OCI-LY1 (cell line): ENCODE results near the gene ERAL1.

Experiments
- H2AFZ ChIP-seq: fragments of 200-600 bp; sonication (generic), shearing (Covaris generic); 2 replicates; pipeline ENCODE4 v1.6.0; 2014; ENCODE audit warnings: antibody characterized with exemption, mild to moderate bottlenecking, low read length
- H3F3A ChIP-seq: fragments of 200-600 bp; sonication (generic), shearing (Covaris generic); 2 replicates; pipeline ENCODE4 v1.6.0; 2014; ENCODE audit warnings: mild to moderate bottlenecking, antibody characterized with exemption, low read length, moderate library complexity; ENCODE audit not compliant: insufficient read depth
- H3K27ac ChIP-seq: fragments of 200-600 bp; sonication (generic); 2 replicates; pipeline ENCODE4 v1.5.1; 2014; ENCODE audit warnings: low read length, mixed run types, mild to moderate bottlenecking, low read depth; ENCODE audit not compliant: poor library complexity, severe bottlenecking
- H3K27me3 ChIP-seq: fragments of 200-600 bp; sonication (generic); 2 replicates; pipeline ENCODE4 v1.6.0; 2014; ENCODE audit warnings: antibody characterized with exemption, mild to moderate bottlenecking, low read length, moderate library complexity; ENCODE audit not compliant: insufficient read depth
- H3K36me3 ChIP-seq: fragments of 200-600 bp; sonication (generic); 2 replicates; pipeline ENCODE4 v1.6.1; 2014; ENCODE audit warnings: mild to moderate bottlenecking, antibody characterized with exemption, low read length, moderate library complexity, mixed read lengths; ENCODE audit not compliant: insufficient read depth
- H3K4me1 ChIP-seq: fragments of 200-600 bp; sonication (generic); 2 replicates; pipeline ENCODE4 v1.5.1; 2014; ENCODE audit warnings: mild to moderate bottlenecking, low read length, moderate library complexity; ENCODE audit not compliant: insufficient read depth, severe bottlenecking
- H3K4me2 ChIP-seq: fragments of 200-600 bp; sonication (generic), shearing (Covaris generic); 2 replicates; pipeline ENCODE4 v1.6.1; 2014; ENCODE audit warnings: low read length
- H3K4me3 ChIP-seq: fragments of 200-600 bp; sonication (generic); 2 replicates; pipeline ENCODE4 v1.5.1; 2014; ENCODE audit warnings: low read length, low read depth, mild to moderate bottlenecking, mixed read lengths; ENCODE audit not compliant: poor library complexity, severe bottlenecking
- H3K79me2 ChIP-seq: fragments of 200-600 bp; shearing (Covaris generic); 2 replicates; pipeline ENCODE4 v1.6.1; 2016; ENCODE audit warnings: mixed run types, low read length, mixed read lengths; ENCODE audit not compliant: insufficient read depth
- H3K9ac ChIP-seq: fragments of 200-600 bp; sonication (generic), shearing (Covaris generic); 2 replicates; pipeline ENCODE4 v1.6.1; 2014; ENCODE audit warnings: mild to moderate bottlenecking, low read length, mixed read lengths
- H3K9me2 ChIP-seq: fragments of 200-600 bp; sonication (generic), shearing (Covaris generic); 2 replicates; pipeline ENCODE4 v1.6.1; 2014; ENCODE audit warnings: low read depth, mild to moderate bottlenecking, low read length, mixed read lengths
- H3K9me3 ChIP-seq: fragments of 200-600 bp; shearing (Covaris generic); 2 replicates; pipeline ENCODE4 v1.6.1; 2014; ENCODE audit warnings: low read length, mixed read lengths
- H4K20me1 ChIP-seq: fragments of 200-600 bp; sonication (generic), shearing (Covaris generic); 2 replicates; pipeline ENCODE4 v1.6.0; 2016; ENCODE audit warnings: mild to moderate bottlenecking, low read length; ENCODE audit not compliant: insufficient read depth
- CTCF ChIP-seq: fragments of 200-600 bp; sonication (generic), shearing (Covaris generic); IDR thresholded peaks from 2 replicates; pipeline ENCODE4 v1.5.1; 2017; ENCODE audit warnings: mild to moderate bottlenecking, antibody characterized with exemption, low read length, moderate library complexity, mixed read lengths
- EZH2 ChIP-seq: fragments of 200-600 bp; sonication (generic), shearing (Covaris generic); IDR thresholded peaks from 2 replicates; pipeline ENCODE4 v1.8.0; 2017; ENCODE audit warnings: borderline replicate concordance, mixed run types, mild to moderate bottlenecking, antibody characterized with exemption, low read length, moderate library complexity, mixed read lengths

Gene ERAL1

GRCh38 chr17:28878158-28878910, 23.5 kb downstream of the ERAL1 start:
- Histone ChIP-seq H3K9ac (no peak overlapping the region), H3K4me3 (no peak overlapping the region), H3K36me3 (peaks cover 44% of the 10 kb centered on the region; the same call in 1 of the 2 replicates), H3K4me2 (no peak overlapping the region), H2AFZ (no peak overlapping the region), H4K20me1 (no peaks in the 10 kb centered on the region), H3K27me3 (no peaks in the 10 kb centered on the region), H3K4me1 (no peaks in the 10 kb centered on the region), H3K79me2 (no peaks in the 10 kb centered on the region), H3F3A (no peaks in the 10 kb centered on the region), H3K27ac (no peak overlapping the region), H3K9me3 (no peaks in the 10 kb centered on the region), H3K9me2 (no peaks in the 10 kb centered on the region)
- TF ChIP-seq EZH2 (no peak), CTCF (no peak)

- Histone ChIP-seq H4K20me1 (no peaks in the 10 kb centered on the region), H3K79me2 (no peaks in the 10 kb centered on the region), H3K36me3 (peaks cover 44% of the 10 kb centered on the region; the same call in 1 of the 2 replicates), H3K27ac (no peak overlapping the region), H3F3A (no peaks in the 10 kb centered on the region), H3K9me3 (no peaks in the 10 kb centered on the region), H3K9ac (no peak overlapping the region), H3K4me2 (no peak overlapping the region), H3K4me3 (no peak overlapping the region), H3K4me1 (no peaks in the 10 kb centered on the region), H3K27me3 (no peaks in the 10 kb centered on the region), H2AFZ (no peak overlapping the region), H3K9me2 (no peaks in the 10 kb centered on the region)
- TF ChIP-seq CTCF (peak; percentile 66; the same call in 1 of the 2 replicates), EZH2 (no peak)
These were observed 24.2 kb downstream of the ERAL1 start for GRCh38 chr17:28878981-28879380.

- Histone ChIP-seq H3K9me3 (no peaks in the 10 kb centered on the region), H4K20me1 (no peaks in the 10 kb centered on the region), H3K4me2 (no peak overlapping the region), H2AFZ (no peak overlapping the region), H3K9ac (no peak overlapping the region), H3K79me2 (no peaks in the 10 kb centered on the region), H3K27ac (no peak overlapping the region), H3K27me3 (no peaks in the 10 kb centered on the region), H3K4me1 (no peaks in the 10 kb centered on the region), H3F3A (no peaks in the 10 kb centered on the region), H3K4me3 (no peak overlapping the region), H3K36me3 (peaks cover 49% of the 10 kb centered on the region; the same call in 1 of the 2 replicates), H3K9me2 (no peaks in the 10 kb centered on the region)
- TF ChIP-seq EZH2: no peak
- no peak for TF ChIP-seq CTCF
These were observed 25.2 kb downstream of the ERAL1 start for GRCh38 chr17:28879886-28880571.
